Muscle of back (tissue), 11 donors: Measurements from ENCODE around the gene QPCT. TPM values are rescaled to one million over a fixed set of nuclear protein-coding genes. Genes with fewer than 3 reads are reported as not detected.
"Not testable (repeated sequence)": the region's sequence is repeated elsewhere in the genome, so short reads cannot be mapped to it uniquely, and the experiment has no call there.

Source experiments
- DNase-seq, 3 donors: peaks; one replicate each; pipeline versions ENCODE4 v3.0.0 to v3.0.0-alpha.2; 2013
- polyA plus RNA-seq, 10 donors: library from polyadenylated mRNA; unstranded; fragments of 120-200 nt; gene quantifications; one replicate each; pipeline ENCODE4 v1.2.1, GENCODE V29; 2013; ENCODE audit not compliant: insufficient read length in 10 of 10

Gene QPCT
- polyA plus RNA-seq, 10 donors: 5.9 to 21.5 (median 9.3) TPM

DNA sequence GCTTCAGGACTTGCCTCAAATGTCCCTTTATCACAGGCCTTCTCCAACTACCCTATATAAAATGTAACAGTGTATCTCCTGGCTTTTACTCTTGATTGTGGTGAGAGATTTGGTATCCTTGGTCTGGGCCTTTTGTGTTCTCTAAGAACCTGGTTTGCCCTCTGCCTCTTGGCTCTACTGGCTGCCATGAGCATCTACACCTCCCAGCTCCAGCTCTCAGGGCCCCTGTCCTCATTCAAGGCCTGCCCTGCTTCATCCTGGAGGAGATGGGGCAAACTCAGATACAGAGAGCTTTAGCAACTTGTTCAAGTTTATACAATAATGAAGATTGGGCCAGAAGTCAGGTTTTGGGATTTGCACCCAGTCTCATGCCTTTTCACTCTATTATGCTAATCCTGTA is 45.0 kb downstream of the QPCT start:
- no peak for DNase-seq

- DNase-seq: peak in 1 of 3 donors; percentile 68
Measured at GRCh38 chr2:37389989-37390765, 45.7 kb downstream of the QPCT start.

- no peak for DNase-seq
Measured at GRCh38 chr2:37390777-37391176, 46.3 kb downstream of the QPCT start.

DNA sequence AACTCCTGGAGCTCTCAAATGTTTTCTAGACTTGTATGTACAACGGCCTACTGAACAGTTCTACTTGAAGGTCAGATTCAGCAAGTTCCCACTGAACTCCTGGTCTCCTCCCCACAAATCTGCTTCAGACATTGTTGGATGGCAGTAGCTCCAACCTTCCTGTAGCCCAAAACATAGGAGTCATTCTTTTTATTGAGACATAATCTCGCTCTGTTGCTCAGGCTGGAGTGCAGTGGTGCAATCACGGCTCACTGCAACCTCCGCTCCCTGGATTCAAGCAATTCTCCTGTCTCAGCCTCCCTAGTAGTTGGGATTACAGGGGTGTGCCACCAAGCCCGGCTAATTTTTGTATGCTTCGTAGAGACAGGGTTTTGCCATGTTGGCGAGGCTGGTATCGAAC is 47.3 kb downstream of the QPCT start:
- no peak for DNase-seq

DNA sequence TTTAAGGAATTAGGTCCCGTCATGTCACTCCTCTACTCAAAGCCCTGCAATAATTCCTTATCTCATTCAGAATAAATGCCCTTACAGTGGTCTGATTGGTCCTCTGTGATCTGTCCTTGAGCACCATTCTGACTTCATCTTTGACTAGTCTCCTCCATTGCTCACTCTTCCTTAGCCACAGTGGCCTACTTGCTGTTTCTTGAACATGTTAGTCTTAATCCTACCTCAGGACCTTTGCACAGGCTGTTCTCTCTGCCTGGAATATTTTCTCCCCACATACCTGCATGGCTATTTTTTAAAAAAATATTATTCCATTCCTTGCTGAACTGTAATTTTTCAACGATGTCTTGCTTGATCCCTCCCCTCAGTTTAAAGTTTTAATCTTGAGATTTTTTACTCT is 48.0 kb downstream of the QPCT start:
- no peak for DNase-seq

DNA sequence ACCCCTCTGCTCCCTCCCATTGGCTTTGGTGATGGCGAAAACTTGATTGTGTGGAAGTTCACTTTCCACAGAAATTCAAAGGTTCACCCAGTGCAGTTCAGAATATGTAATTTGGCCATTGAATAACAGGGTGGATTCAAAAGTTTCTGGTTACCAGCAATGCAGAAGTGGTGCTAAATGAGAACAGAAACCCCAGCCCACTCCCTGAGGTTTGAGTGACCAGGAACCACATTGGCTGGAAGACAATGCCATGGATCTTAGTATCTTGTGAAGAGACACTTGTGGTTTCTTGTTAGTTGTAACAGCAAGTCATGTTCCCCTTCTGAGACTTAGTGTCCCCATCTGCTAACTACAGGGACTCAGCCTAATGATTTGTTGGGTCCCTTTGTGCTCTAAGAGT is 49.8 kb downstream of the QPCT start:
- DNase-seq: no peak

GRCh38 chr2:37394796-37395555 is 50.5 kb downstream of the QPCT start:
- DNase-seq: no peak

GRCh38 chr2:37396890-37397565 is 52.6 kb downstream of the QPCT start:
- DNase-seq: no peak

- no peak for DNase-seq
Measured at GRCh38 chr2:37398990-37399389, 54.6 kb downstream of the QPCT start.

DNA sequence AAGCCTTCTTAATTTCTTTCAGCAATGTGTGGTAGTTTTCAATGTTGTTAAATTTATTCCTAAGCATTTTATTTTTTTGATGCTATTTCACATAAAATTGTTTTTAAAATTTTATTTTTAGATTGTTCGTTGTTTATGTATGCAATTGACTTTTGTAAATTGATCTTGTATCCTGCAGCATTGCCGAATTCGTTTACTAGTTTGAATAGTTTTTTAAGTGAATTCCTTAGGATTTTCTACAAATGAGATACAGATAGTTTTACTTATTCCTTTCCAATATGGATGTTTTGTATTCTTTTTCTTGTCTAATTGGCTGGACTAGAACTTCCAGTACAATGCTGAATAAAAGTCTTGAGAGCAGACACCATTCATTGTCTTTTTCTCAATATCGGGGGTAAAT is 55.6 kb downstream of the QPCT start:
- no peak for DNase-seq

DNA sequence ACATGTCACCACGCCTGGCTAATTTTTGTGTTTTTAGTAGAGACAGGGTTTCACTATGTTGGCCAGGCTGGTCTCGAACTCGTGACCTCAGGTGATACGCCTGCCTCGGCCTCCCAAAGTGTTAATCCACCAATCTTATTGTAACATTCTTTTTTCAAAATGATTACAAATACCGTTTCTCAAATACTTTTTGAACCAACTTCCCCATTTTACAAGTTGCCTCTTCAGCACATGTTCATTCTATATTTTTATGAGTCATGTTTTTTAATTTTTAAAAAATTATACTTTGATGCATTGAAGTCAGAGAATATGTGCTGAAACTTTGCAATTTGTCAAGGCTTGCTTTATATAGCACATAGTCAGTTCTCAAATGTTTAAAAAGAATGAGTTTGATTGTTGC is 58.2 kb downstream of the QPCT start:
- DNase-seq: no peak

- DNase-seq: peak in 1 of 3 donors; percentile 53
Measured at GRCh38 chr2:37405781-37406180, 61.4 kb downstream of the QPCT start.

- DNase-seq: no peak
Measured at GRCh38 chr2:37412231-37412630, 67.8 kb downstream of the QPCT start.

DNA sequence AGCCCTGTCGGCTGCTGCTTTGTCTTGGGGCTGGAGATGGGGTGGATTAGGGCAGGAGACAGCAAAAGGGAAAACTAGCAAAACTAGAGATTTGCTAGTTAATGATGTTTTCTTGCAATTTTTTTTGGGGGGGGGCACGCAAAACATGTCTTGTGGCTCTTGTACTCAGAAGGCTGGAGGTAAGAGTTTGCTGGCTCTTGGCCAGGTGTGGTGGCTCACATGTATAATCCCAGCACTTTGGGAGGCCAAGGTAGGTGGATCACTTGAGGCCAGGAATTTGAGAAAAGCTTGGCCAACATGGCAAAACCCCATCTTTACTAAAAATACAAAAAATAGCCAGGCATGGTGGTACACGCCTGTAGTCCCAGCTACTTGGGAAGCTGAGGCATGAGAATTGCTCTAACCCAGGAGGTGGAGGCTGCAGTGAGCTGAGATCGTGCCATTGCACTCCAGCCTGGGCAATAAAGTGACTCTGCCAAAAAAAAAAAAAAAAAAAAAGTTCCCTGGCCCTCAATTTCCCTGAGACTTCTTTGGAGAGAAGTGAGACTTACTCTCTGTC is 69.6 kb downstream of the QPCT start:
- DNase-seq: not testable (repeated sequence)

DNA sequence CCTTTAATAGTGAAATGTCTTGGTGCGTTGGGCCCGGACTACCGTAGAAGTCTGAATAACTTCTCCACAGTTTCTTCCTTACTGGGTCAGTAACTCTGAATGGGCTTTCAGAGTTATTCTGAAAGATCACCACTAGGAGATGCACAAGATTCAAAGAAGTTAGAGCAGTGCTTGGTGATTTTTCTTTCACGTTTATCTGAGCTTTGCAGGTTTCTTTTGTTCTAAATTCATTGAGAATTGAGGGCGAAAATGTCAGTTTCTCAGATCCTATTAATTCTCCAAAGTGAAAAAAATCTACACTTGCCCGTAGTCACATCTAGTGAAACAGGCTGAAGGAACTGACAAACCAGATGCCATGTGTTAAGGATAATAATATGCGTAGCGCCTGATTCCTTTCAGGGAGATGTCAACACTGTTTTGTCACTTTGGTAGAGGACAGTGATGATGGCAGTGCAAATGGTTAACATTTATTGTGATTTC is 70.1 kb downstream of the QPCT start:
- DNase-seq: peak; percentile 49 to 72 (median 62)

DNA sequence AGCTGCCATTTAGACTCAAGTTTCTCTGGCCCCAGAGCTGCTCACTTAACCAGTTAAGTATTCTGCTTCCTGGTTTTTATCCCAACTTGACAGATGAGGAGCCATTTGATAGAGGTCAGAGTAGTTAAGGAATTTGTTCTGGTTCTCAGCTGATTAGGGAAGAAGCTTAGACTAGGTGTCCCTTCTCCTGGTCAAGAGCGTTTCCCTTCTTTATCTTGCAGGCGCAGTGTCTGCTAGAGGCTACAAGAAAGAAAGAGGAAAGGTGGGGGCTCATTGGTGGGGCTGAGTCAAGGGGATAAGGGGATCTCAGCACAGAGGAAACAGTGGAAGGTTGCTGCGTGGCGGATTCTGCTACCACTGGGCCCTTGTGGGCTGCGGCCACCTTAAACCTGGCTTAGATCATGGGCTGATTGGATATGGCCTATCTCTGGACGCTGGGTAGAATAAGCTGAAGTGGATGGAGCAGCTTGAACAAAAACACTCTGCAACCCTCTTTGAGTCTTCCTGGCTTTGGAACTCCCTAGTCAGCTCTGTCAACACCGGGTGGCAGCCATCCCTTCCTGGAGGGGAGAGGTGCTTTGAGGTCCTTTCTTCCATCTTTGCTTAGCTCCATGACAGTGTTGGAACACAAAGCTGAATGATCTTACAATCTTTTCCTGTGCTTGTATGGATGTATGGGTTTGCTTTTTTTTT is 70.8 kb downstream of the QPCT start:
- no peak for DNase-seq

DNA sequence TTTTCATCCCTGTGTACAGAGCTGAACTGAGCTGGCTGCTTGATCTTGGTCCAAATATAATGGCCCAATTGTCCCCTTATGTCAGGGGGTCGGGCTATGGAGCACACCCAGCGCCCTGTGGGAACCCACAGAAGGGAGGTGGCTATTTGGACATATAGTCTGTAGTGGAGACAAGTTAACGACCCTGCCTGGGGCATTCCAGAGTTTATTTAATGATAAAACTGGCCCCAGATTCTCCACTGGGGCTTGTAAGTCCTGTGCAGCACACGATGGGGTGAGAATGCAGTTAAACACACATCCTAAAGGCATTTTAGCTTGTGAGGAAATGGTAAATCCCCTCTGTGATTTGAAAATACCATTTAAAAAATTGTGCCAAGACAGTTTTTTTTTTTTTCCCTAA is 72.9 kb downstream of the QPCT start:
- DNase-seq: peak in 1 of 3 donors; percentile 51

DNA sequence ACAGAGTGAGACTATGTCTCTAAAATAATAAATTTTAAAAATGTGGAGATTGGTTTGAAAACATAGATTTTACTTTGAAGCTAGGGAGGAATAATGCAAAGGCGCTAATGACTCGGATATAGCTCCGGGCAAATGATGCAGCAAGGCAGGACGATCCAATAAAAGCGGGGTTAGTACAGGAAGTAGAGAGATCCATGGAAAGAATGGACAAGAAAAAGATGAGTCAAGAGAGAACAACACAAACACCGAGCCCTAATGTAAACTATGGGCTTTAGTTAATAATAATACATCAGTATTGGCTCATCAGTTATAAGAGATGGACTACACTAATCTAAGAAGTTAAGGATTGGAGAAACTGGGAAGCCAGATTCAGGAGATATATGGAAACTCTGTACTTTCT is 74.5 kb downstream of the QPCT start:
- no peak for DNase-seq

- DNase-seq: no peak
Measured at GRCh38 chr2:37421686-37422085, 77.3 kb downstream of the QPCT start.

DNA sequence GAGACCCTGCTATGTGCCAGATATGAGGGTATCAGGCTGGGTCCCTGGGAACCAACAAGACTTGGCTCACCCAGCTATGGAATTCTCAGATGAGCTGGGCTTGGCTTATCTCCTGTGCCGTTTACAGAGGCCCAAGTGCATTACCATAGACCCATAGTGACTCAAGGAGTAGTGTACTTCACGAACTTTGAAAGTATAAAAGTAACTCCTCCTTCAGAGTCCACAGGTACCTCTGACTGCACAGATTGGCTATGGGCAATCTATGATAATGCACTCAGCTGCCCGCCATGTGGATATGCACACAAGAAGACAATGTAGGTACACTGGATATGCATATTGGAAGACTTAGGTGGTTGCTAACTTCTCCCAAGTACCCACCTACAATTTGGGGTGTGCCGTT is 78.4 kb downstream of the QPCT start:
- no peak for DNase-seq
